HG02973 (cell line): ENCODE results near the gene ZBTB20.

Experiments used
- ATAC-seq: cut with Tn5 transposase; IDR thresholded peaks from one replicate; pipeline ENCODE4 v1.9.1; 2021; ENCODE audit warnings: moderate library complexity; ENCODE audit not compliant: unreplicated experiment

ZBTB20 gene

GRCh38 chr3:114929971-114930732 lies 216.9 kb downstream of the ZBTB20 start:
- no peak for ATAC-seq

DNA sequence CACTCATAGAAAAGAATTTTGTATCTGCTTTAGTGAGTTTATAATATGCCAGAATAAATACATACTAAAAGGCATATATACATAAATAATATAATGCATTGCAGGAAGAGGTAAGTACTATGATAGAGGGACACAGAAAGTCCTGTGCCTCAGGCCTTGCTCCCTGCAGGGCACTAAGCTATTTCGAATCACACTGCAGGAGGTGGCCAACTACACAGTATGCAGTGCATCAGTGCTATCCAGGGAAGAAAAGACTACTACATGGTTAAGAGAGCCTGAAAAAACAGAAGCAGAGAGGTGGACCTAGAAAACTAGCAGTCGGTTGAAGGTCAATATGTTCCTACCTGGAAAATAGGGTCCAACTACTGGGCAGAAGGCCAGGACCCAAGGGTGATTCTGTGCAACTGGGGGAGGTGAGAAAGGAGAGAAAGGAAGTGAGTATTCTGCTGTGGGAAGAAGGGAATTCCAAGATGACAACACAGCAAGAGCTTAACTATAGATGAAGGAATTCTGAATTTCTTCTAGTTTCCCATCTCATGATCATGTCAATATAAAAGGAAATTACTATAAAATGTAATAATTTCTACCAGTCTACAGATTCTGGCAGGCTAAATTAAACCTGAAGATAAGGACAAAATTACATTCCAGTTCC lies 218.0 kb downstream of the ZBTB20 start:
- no peak for ATAC-seq

DNA sequence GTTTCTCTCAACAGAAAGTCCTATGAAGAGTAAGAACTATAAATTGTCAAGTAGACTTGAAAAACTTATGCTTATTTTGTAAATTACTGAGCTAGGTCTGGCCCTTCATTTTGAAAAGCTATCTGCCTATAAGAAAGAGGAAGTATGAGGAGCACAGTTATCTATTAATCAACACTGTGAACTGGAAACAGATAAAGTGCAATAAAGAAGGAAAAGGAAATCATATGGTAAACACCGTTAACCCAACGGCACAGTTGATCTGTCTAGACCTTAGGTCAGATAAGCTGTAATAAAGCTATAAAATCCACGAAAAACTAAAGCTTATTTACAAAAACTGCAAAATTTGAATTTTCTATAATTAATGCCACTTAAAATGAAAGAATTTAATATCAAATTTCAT lies 242.5 kb downstream of the ZBTB20 start:
- ATAC-seq, result no peak

DNA sequence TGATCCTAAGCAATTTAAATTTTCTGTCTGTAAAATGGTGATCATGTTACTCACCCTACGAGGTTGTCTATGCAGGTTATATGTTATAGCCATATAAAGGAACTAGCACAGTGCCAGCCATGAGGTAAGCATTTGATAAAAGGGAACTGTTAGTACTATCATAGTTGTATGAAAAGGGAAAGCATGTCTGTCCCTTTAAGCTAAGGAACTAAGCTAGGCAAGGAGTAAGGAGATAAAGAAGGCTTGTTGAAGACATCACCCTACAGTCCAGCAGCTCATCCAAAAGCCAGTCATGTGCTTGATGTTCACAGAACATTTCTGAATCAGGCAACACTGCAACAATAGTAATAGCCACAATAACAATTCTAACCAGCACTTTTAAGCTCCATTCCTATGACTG lies 243.9 kb downstream of the ZBTB20 start:
- ATAC-seq, result no peak

DNA sequence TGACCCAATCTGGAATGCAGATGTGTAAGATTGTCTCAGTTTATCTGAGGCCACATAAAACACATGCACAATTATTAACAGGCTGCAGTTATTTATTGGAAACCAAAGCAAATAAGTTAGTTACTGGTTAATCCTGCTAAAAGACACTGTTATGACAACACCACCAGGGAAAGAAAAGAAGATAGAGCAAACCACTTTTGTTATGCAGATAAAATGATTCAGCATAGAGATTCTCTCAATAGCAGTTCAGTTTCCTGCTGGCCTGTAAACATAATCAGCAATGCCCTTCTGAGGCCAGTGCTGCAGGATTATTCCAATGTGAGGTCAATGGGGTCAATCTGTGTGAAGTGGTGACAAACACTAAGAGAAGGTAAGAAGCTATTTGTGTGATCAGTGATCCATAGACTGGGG lies 244.4 kb downstream of the ZBTB20 start:
- ATAC-seq, result no peak

DNA sequence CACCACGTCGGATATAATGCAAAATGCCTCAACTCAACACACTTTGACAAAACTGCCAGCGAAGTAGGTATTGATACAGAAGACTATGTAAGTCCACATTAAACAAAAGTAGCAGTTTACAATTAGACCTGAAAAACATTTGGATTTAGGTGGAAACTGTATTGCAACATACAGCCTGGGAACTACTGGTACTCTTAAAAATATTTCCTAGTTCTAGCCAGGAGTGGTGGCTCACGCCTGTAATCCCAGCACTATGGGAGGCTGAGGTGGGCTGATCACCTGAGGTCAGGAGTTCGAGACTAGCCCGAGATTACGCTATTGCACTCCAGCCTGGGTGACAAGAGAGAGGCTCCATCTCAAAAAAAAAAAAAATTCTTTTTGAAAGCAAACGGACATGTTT lies 246.2 kb downstream of the ZBTB20 start:
- ATAC-seq, result no peak

GRCh38 chr3:114899186-114899931 lies 247.7 kb downstream of the ZBTB20 start:
- ATAC-seq, result no peak

DNA sequence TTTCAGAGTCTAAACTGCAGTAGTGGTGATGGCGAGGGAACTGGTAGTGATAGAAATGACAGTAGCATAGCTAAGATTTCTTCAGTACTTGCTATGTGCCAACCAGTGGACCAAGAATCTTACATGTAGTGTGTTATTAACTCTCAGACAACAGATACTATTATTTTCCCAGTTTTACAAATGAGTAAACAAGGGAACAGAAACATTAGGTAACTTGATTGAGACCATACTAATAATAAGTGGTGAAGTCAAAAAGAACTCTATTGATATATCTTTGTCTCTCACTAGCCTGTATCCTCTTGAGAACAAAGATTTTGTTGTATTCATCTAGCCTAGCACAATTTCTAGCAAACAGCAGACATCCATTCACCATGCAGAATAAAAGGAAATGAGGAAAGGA lies 250.1 kb downstream of the ZBTB20 start:
- no peak for ATAC-seq

DNA sequence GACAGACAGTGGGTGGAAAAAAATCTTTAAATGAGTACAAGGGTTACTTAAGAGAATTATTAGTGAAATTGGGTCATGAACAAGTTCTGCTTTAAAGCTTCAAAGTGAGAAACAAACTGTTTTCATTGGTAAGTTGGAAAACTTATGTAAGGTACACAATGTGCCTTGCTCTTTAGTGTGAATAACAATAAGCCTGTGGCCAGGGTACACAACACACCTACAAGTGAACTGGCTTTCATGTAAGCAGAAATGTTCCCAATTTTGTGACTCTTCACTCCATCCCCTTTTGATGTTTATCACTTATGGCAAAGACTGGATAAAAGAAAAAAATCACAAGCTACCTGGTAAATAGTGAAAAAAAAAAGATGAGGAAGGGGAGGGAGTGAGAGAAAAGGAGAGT lies 253.7 kb downstream of the ZBTB20 start:
- no peak for ATAC-seq

GRCh38 chr3:114892880-114893279 lies 254.2 kb downstream of the ZBTB20 start:
- ATAC-seq, result no peak

GRCh38 chr3:114892131-114892879 lies 254.8 kb downstream of the ZBTB20 start:
- no peak for ATAC-seq

GRCh38 chr3:114887806-114888205 lies 259.3 kb downstream of the ZBTB20 start:
- ATAC-seq, result no peak

DNA sequence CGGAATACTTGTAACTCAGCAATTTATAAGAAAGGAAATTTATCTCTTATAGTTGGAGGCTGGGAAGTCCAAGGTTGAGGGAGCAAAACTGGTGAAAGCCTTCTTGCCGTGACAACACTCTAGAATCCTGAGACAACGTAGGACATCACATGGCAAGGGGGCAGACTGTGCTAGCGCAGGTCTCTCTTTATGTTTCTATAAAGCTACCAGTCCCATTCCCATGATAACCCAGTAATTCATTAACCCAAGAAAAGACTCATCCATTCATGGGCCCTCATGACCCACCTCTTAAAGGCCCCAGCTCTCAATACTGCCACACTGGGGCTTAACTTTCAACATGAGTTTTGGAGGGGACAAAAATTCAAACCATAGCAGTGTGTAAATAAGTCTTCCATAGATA lies 260.2 kb downstream of the ZBTB20 start:
- ATAC-seq, result no peak

GRCh38 chr3:114884213-114884923 lies 262.7 kb downstream of the ZBTB20 start:
- no peak for ATAC-seq

GRCh38 chr3:114880078-114880477 lies 267.0 kb downstream of the ZBTB20 start:
- no peak for ATAC-seq

GRCh38 chr3:114879059-114880031 lies 267.7 kb downstream of the ZBTB20 start:
- peak; percentile 93 for ATAC-seq

DNA sequence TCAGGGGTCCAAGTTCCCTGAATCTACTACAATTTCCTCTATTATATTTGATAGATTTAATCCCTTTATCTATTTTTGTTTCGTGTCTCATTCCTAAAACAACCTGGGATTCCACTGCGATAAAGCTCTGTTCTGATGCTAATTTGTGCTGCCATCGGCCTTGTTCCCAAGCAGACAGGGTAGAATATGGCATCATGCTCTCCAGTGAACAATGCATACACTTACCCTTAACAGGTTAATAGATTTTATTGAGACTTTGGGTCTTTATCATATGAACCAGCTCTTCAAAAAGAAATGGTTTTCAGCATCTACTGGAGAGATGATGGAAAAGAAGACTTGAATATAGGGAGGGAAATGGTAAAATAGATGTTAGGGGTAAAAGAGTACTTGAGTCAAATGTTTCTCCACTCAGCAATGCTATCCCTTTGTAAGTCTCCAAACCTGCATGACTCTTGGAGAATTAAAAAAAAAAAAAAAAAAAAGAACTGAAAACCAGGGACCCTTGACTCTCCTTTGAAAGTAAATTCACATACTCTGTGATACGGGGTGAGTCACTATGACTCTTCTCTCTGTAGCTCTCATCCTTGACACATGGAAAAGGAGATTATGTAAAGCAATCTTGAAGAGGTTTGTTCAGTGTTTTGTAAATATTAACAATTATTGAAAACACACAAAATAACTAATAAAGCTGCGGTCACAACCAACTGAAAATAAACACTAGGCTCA lies 268.8 kb downstream of the ZBTB20 start:
- no peak for ATAC-seq

GRCh38 chr3:114877378-114878113 lies 269.5 kb downstream of the ZBTB20 start:
- no peak for ATAC-seq
